Gastroesophageal sphincter (tissue), 3 donors: ENCODE results near the gene PSEN2.

Experiments used
- EP300 ChIP-seq: sonication (generic); formaldehyde crosslinking; IDR thresholded peaks from one replicate; pipeline ENCODE4 v1.6.1; 2017; ENCODE audit warnings: antibody characterized with exemption, mild to moderate bottlenecking
- POLR2A ChIP-seq, 2 donors: fragments of 450-650 bp; IDR thresholded peaks; one replicate each; pipeline ENCODE4 v1.6.1; 2017; ENCODE audit warnings: antibody characterized with exemption in 2 of 2, mild to moderate bottlenecking in 2 of 2, moderate library complexity in 1 of 2
- POLR2AphosphoS5 ChIP-seq: sonication (generic); formaldehyde crosslinking; IDR thresholded peaks from one replicate; pipeline ENCODE4 v1.6.1; 2017; ENCODE audit warnings: antibody characterized with exemption
- TF ChIP-seq, protein P1 (sequence below), 4 experiments: fragments of 200-600 bp in 2 of 4; fragments of 450-650 bp in 2 of 4; sonication (generic) in 1 of 4; IDR thresholded peaks; one replicate each; pipeline ENCODE4 v1.5.1; 2017 to 2019; ENCODE audit warnings: antibody characterized with exemption in 4 of 4, mild to moderate bottlenecking in 2 of 4, moderate library complexity in 2 of 4

DNA sequence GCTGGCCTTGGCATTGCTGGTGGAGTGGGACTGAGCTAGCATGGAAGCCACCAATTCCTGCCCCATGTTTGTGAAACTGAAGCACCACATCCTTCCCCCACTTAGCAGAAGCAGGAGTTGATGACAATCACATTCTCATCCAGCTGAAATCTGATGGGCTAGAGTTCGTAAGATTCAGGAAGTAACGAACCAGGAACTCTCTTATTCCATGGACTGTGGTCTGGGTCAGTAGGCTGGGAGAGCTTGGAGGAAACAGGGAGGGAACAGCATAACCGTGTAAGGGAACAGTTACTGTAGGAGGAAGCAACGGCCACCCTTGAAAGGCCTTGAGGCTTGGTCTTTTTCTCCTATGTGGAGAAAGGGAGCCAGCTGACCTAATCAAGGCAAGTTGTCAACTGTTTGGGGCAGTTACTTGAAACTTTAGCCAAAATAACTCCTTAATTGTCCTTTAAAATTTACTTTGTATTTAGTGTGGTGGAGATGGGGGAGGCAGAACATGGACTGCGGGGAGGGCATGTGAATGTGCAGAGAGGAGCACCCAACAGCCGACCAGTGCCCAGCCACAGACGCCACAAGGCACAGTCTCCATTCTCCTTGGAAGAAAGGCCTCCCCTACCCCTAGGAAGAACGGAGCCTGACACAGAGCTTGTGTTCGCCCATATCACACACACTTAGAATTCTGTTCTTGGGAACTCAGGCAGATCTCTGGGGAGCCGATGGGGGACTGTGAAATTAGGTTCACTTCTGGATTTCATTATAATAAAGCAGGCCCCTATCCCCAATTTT lies 67.7 kb downstream of the PSEN2 start:
- TF ChIP-seq, protein P1, sequence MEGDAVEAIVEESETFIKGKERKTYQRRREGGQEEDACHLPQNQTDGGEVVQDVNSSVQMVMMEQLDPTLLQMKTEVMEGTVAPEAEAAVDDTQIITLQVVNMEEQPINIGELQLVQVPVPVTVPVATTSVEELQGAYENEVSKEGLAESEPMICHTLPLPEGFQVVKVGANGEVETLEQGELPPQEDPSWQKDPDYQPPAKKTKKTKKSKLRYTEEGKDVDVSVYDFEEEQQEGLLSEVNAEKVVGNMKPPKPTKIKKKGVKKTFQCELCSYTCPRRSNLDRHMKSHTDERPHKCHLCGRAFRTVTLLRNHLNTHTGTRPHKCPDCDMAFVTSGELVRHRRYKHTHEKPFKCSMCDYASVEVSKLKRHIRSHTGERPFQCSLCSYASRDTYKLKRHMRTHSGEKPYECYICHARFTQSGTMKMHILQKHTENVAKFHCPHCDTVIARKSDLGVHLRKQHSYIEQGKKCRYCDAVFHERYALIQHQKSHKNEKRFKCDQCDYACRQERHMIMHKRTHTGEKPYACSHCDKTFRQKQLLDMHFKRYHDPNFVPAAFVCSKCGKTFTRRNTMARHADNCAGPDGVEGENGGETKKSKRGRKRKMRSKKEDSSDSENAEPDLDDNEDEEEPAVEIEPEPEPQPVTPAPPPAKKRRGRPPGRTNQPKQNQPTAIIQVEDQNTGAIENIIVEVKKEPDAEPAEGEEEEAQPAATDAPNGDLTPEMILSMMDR (IDR thresholded peaks at IDR 0.05) = no peak
- TF ChIP-seq POLR2AphosphoS5 (no peak), EP300 (no peak), POLR2A (IDR thresholded peaks at IDR 0.05) (no peak)
